ENCODE data around the gene OSBPL10.

GRCh38 chr3:31693346-31693745 lies 287.7 kb downstream of the OSBPL10 start:
- TF ChIP-seq PHF8 (conservative IDR thresholded peaks at IDR 0.05; ENCODE audit: low read depth, low read length) (no peak), JUND (IDR thresholded peaks at IDR 0.05; ENCODE audit: low read length) (no peak), EP300 (IDR thresholded peaks at IDR 0.05; ENCODE audit: borderline replicate concordance in 1 of 2, low read depth in 2 of 2, low read length in 2 of 2) (no peak), CTCF (IDR thresholded peaks at IDR 0.05; ENCODE audit: control extremely low read depth in 1 of 3, insufficient read depth in 1 of 3, low read depth in 1 of 3, low read length in 3 of 3) (no peak), CREB1 (IDR thresholded peaks at IDR 0.05) (no peak), SIN3A (conservative IDR thresholded peaks at IDR 0.05 in 1 of 2, IDR thresholded peaks at IDR 0.05 in 1 of 2; ENCODE audit: low read depth in 1 of 2, low read length in 2 of 2) (no peak), SP1 (IDR thresholded peaks at IDR 0.05; ENCODE audit: low read depth, low read length) (no peak), YY1 (IDR thresholded peaks at IDR 0.05; ENCODE audit: low read depth, low read length) (no peak), POLR2AphosphoS5 (IDR thresholded peaks at IDR 0.05; ENCODE audit: low read depth, low read length) (no peak), SUZ12 (IDR thresholded peaks at IDR 0.05; ENCODE audit: low read length) (no peak), EGR1 (IDR thresholded peaks at IDR 0.05; ENCODE audit: borderline replicate concordance, low read depth, low read length) (no peak), POLR2A (IDR thresholded peaks at IDR 0.05; ENCODE audit: control extremely low read depth in 1 of 2, low read depth in 2 of 2, low read length in 2 of 2) (no peak), RXRA (IDR thresholded peaks at IDR 0.05; ENCODE audit: insufficient read depth, low read depth, low read length) (no peak), RAD21 (IDR thresholded peaks at IDR 0.05 in 1 of 2, conservative IDR thresholded peaks at IDR 0.05 in 1 of 2; ENCODE audit: low read depth in 2 of 2, low read length in 2 of 2) (no peak)
